GM12878 (cell line): ENCODE data around the gene HLTF.

ENCODE experiments used
- CBX5 ChIP-seq: sonication (generic); IDR thresholded peaks from 2 replicates; pipeline ENCODE4 v1.6.1; 2016; ENCODE audit warnings: low read depth, moderate library complexity, mild to moderate bottlenecking, inconsistent platforms
- POLR2A ChIP-seq: IDR thresholded peaks from 2 replicates; pipeline ENCODE4 v1.6.1; 2011; ENCODE audit warnings: low read depth, mild to moderate bottlenecking, low read length

GRCh38 chr3:149090907-149091306, 4.6 kb upstream of the HLTF start:
- no peak for TF ChIP-seq POLR2A
- TF ChIP-seq CBX5, result no peak
